NCI-H2171 (cell line): ENCODE data around the gene ARGLU1.

Source experiments
- DNase-seq: peaks from one replicate; lab custom pipeline; 2025; lab: John Stamatoyannopoulos, UW

Gene ARGLU1

GRCh38 chr13:106524108-106524507 lies 43.8 kb downstream of the ARGLU1 start:
- no peak for DNase-seq

- DNase-seq = peak; percentile 95
Measured at GRCh38 chr13:106523576-106523975, 44.4 kb downstream of the ARGLU1 start.

GRCh38 chr13:106522898-106523525 lies 44.9 kb downstream of the ARGLU1 start:
- no peak for DNase-seq

GRCh38 chr13:106522112-106522705 lies 45.7 kb downstream of the ARGLU1 start:
- DNase-seq = peak; percentile 22

- no peak for DNase-seq
Measured at GRCh38 chr13:106521095-106521799, 46.7 kb downstream of the ARGLU1 start.

- no peak for DNase-seq
Measured at GRCh38 chr13:106520251-106521054, 47.5 kb downstream of the ARGLU1 start.

- no peak for DNase-seq
Measured at GRCh38 chr13:106518512-106518911, 49.4 kb downstream of the ARGLU1 start.

GRCh38 chr13:106517109-106517847 lies 50.7 kb downstream of the ARGLU1 start:
- DNase-seq = no peak

- DNase-seq = no peak
Measured at GRCh38 chr13:106515635-106516254, 52.2 kb downstream of the ARGLU1 start.

- no peak for DNase-seq
Measured at GRCh38 chr13:106514928-106515634, 52.9 kb downstream of the ARGLU1 start.

GRCh38 chr13:106513025-106513983 lies 54.6 kb downstream of the ARGLU1 start:
- no peak for DNase-seq

- no peak for DNase-seq
Measured at GRCh38 chr13:106507560-106508274, 60.2 kb downstream of the ARGLU1 start.

- DNase-seq = no peak
Measured at GRCh38 chr13:106506286-106506685, 61.7 kb downstream of the ARGLU1 start.

GRCh38 chr13:106505732-106506131 lies 62.2 kb downstream of the ARGLU1 start:
- DNase-seq = no peak

- no peak for DNase-seq
Measured at GRCh38 chr13:106505295-106505694, 62.6 kb downstream of the ARGLU1 start.

GRCh38 chr13:106503730-106504453 lies 64.0 kb downstream of the ARGLU1 start:
- no peak for DNase-seq

- no peak for DNase-seq
Measured at GRCh38 chr13:106503272-106503671, 64.7 kb downstream of the ARGLU1 start.

GRCh38 chr13:106500445-106500844 lies 67.5 kb downstream of the ARGLU1 start:
- no peak for DNase-seq
